Heart left ventricle (tissue), 13 donors: ENCODE results near the gene NUDT5.

Experiments
- POLR2A ChIP-seq, 2 donors: fragments of 450-650 bp; IDR thresholded peaks; one replicate each; pipeline ENCODE4 v1.6.1; 2017; ENCODE audit warnings: antibody characterized with exemption in 2 of 2, mild to moderate bottlenecking in 2 of 2, moderate library complexity in 2 of 2
- TF ChIP-seq, protein P1 (sequence below), 12 donors: fragments of 200-600 bp; sonication (generic) in 4 of 12; IDR thresholded peaks; one replicate each; pipeline versions ENCODE4 v1.5.0 to v1.8.0; 2018 to 2022; ENCODE audit warnings: antibody characterized with exemption in 12 of 12, mild to moderate bottlenecking in 5 of 12
- donor health status: ischemic (EF 13 %, LVEDD 7.1; RV severe dilation, severe dysfunction).
- donor health status: DM: no; HTN: yes; CAD: no.
- donor health status: DM: no; HTN: no; CAD: no.
- donor health status: ischemic (EF 25% LVEDD 6.9; RV normal size, moderate dysfunction).
- donor health status: ischemic (EF 25% LVEDD 5.7; RV mildly dilated, moderate dysfunction).
- donor health status: ischemic (EF 35%, LVEDD 5.7; RV mildly dilated, moderate dysfunction).
- donor health status: nonischemic (EF 11% LVEDD 7.7; RV severe dilation, severe dysfunction).
- donor health status: DM: yes; HTN: yes; CAD: no.
- donor health status: PGD.
- donor health status: ischemic (EF 29% LVEDD 5.4; RV normal size, mild dysfunction).
- donor health status: nonischemic (EF 23%, LVEDD 6.1; RV moderate dilation, normal function).

DNA sequence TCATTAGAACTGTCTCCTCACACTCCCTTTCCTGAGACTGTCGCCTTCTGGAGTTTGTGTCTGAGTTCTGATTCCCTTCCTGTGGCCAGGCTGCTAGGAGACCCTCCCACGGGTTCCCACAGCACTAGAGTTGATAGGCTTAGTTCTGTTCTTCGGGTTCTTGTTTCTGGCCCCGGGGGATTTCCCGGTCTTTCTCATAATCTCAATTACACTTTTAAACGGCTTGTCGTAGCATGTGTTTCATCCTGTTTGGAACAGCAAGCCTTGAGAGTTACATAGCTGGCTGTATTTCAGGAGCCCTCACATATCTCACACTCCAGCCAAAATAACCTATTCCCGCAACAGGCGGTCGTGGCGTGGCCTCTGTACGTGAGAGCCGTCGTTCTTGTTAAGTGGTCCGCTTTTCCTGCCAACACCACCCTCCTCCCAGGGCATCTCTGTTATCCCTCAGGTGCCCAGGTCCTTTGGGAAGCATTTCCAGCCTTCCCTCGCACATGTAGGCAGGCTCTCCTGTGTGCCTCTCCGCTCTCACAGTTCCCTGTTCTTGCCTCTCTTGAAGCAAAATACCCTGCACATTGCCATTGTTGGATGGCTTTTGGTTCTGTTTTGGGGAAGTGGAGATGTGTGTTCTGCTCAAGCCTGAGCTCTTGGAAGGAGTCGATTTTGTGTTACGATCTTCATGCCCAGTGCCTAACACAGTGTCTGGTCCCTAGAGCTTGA, 46.3 kb upstream of the NUDT5 start:
- TF ChIP-seq, protein P1, sequence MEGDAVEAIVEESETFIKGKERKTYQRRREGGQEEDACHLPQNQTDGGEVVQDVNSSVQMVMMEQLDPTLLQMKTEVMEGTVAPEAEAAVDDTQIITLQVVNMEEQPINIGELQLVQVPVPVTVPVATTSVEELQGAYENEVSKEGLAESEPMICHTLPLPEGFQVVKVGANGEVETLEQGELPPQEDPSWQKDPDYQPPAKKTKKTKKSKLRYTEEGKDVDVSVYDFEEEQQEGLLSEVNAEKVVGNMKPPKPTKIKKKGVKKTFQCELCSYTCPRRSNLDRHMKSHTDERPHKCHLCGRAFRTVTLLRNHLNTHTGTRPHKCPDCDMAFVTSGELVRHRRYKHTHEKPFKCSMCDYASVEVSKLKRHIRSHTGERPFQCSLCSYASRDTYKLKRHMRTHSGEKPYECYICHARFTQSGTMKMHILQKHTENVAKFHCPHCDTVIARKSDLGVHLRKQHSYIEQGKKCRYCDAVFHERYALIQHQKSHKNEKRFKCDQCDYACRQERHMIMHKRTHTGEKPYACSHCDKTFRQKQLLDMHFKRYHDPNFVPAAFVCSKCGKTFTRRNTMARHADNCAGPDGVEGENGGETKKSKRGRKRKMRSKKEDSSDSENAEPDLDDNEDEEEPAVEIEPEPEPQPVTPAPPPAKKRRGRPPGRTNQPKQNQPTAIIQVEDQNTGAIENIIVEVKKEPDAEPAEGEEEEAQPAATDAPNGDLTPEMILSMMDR (IDR thresholded peaks at IDR 0.05) = no peak
- TF ChIP-seq POLR2A (IDR thresholded peaks at IDR 0.05) = peak in 1 of 2 donors; percentile 14
